Measurements from ENCODE around the gene CBY2. TPM values are rescaled to one million over a fixed set of nuclear protein-coding genes. Genes with fewer than 3 reads are reported as not detected.

Gene CBY2
- total and polyA plus RNA-seq, 2 donors (not counting 1 experiment from before 2014, with no cell fraction given): not detected

GRCh38 chr13:45715351-45715750 is 13.2 kb downstream of the CBY2 start:
- TF ChIP-seq CTCF (IDR thresholded peaks at IDR 0.05) (no peak), EZH2 (IDR thresholded peaks at IDR 0.05; ENCODE audit: borderline replicate concordance, insufficient read depth, low read depth, low read length, poor library complexity, severe bottlenecking) (no peak)
- peaks cover 0 to 4% (median 2%) of the 10 kb centered on the region in 4 experiments for H3K27me3 ChIP-seq (replicated peaks in 1 of 4; ENCODE audit: control extremely low read depth in 1 of 4, control insufficient read depth in 3 of 4, insufficient read depth in 4 of 4, low read length in 3 of 4)
- ChIA-PET CTCF (no interaction called here), POLR2A (no interaction called here)
- no peaks in the 10 kb centered on the region for H3K4me1 Mint-ChIP-seq
- no peaks in the 10 kb centered on the region for H3K79me2 ChIP-seq (ENCODE audit: control insufficient read depth, insufficient read depth, low read length)
- peaks cover 4% of the 10 kb centered on the region for H3K27me3 Mint-ChIP-seq
- H3K9ac ChIP-seq (ENCODE audit: low read length): no peak overlapping the region
- peaks cover 0 to 4% (median 1%) of the 10 kb centered on the region in 3 donors for H3K9me3 ChIP-seq (ENCODE audit: control extremely low read depth in 1 of 3, control insufficient read depth in 2 of 3, insufficient read depth in 1 of 3, low read length in 2 of 3)
- ATAC-seq (ENCODE audit: low read depth) (no peak), DNase-seq (no peak)
- no peaks in the 10 kb centered on the region for H3K4me1 ChIP-seq (ENCODE audit: control insufficient read depth in 2 of 2, insufficient read depth in 2 of 2, low read length in 2 of 2)
- H3K9me3 Mint-ChIP-seq (ENCODE audit: insufficient read depth): no peaks in the 10 kb centered on the region
- H3K36me3 ChIP-seq (replicated peaks in 1 of 2; ENCODE audit: control extremely low read depth in 1 of 2, control insufficient read depth in 1 of 2, extremely low read depth in 1 of 2, insufficient read depth in 2 of 2, low read length in 1 of 2): no peaks in the 10 kb centered on the region
- H3K4me2 ChIP-seq (replicated peaks; ENCODE audit: low read depth, low read length, poor library complexity, severe bottlenecking): no peak overlapping the region
- H3K27ac Mint-ChIP-seq: no peak overlapping the region
- H3K27ac ChIP-seq (ENCODE audit: low read length in 2 of 2): no peak overlapping the region
- H4K20me1 ChIP-seq (ENCODE audit: control insufficient read depth, insufficient read depth, low read length, poor library complexity, severe bottlenecking): no peaks in the 10 kb centered on the region
- H2AFZ ChIP-seq (ENCODE audit: insufficient read depth, low read depth, low read length, poor library complexity, severe bottlenecking): no peak overlapping the region
- intact Hi-C loops (cut with micrococcal nuclease): no loop called here
- H3K4me3 ChIP-seq (ENCODE audit: control extremely low read depth in 1 of 5, extremely low read depth in 1 of 5, insufficient read depth in 1 of 5, low read depth in 2 of 5, low read length in 4 of 5): no peak overlapping the region
- 100% methylated on average over 1 of the region's 3 CpGs for WGBS (ENCODE audit: insufficient coverage)
- H3K4me3 Mint-ChIP-seq: no peak overlapping the region

GRCh38 chr13:45717349-45717748 is 15.2 kb downstream of the CBY2 start:
- H3K27me3 Mint-ChIP-seq: peaks cover 8% of the 10 kb centered on the region
- CTCF ChIA-PET: no interaction called here
- H3K4me1 ChIP-seq (ENCODE audit: control insufficient read depth in 2 of 2, insufficient read depth in 2 of 2, low read length in 2 of 2): no peaks in the 10 kb centered on the region
- no peak overlapping the region for H3K4me2 ChIP-seq (replicated peaks; ENCODE audit: low read depth, low read length, poor library complexity, severe bottlenecking)
- no peak overlapping the region for H3K27ac ChIP-seq (ENCODE audit: low read length in 2 of 2)
- ATAC-seq (ENCODE audit: low read depth): no peak
- no peaks in the 10 kb centered on the region for H4K20me1 ChIP-seq (ENCODE audit: control insufficient read depth, insufficient read depth, low read length, poor library complexity, severe bottlenecking)
- H3K9ac ChIP-seq (ENCODE audit: low read length): no peak overlapping the region
- peaks cover 0 to 5% (median 2%) of the 10 kb centered on the region in 4 experiments for H3K27me3 ChIP-seq (replicated peaks in 1 of 4; ENCODE audit: control extremely low read depth in 1 of 4, control insufficient read depth in 3 of 4, insufficient read depth in 4 of 4, low read length in 3 of 4)
- no peak overlapping the region for H2AFZ ChIP-seq (ENCODE audit: insufficient read depth, low read depth, low read length, poor library complexity, severe bottlenecking)
- DNase-seq: no peak
- H3K4me1 Mint-ChIP-seq: no peaks in the 10 kb centered on the region
- no peak overlapping the region for H3K4me3 ChIP-seq (ENCODE audit: control extremely low read depth in 1 of 5, extremely low read depth in 1 of 5, insufficient read depth in 1 of 5, low read depth in 2 of 5, low read length in 4 of 5)
- intact Hi-C loops (cut with micrococcal nuclease): no loop called here
- H3K27ac Mint-ChIP-seq: no peak overlapping the region
- H3K9me3 ChIP-seq (ENCODE audit: control extremely low read depth in 1 of 3, control insufficient read depth in 2 of 3, insufficient read depth in 1 of 3, low read length in 2 of 3): peaks cover 0 to 7% (median 1%) of the 10 kb centered on the region in 3 donors
- TF ChIP-seq CTCF (IDR thresholded peaks at IDR 0.05) (no peak), EZH2 (IDR thresholded peaks at IDR 0.05; ENCODE audit: borderline replicate concordance, insufficient read depth, low read depth, low read length, poor library complexity, severe bottlenecking) (no peak)
- H3K79me2 ChIP-seq (ENCODE audit: control insufficient read depth, insufficient read depth, low read length): no peaks in the 10 kb centered on the region
- no CpG with 5 or more reads among the region's 1 CpG for WGBS (ENCODE audit: insufficient coverage)
- H3K4me3 Mint-ChIP-seq: no peak overlapping the region
- POLR2A ChIA-PET: no interaction called here
- no peaks in the 10 kb centered on the region for H3K9me3 Mint-ChIP-seq (ENCODE audit: insufficient read depth)
- no peaks in the 10 kb centered on the region for H3K36me3 ChIP-seq (replicated peaks in 1 of 2; ENCODE audit: control extremely low read depth in 1 of 2, control insufficient read depth in 1 of 2, extremely low read depth in 1 of 2, insufficient read depth in 2 of 2, low read length in 1 of 2)

Data from B cell (primary cell).